Ishikawa (cell line): Measurements from ENCODE around the gene CRAMP1.

Experiments
- CEBPB ChIP-seq: IDR thresholded peaks from 2 replicates; pipeline ENCODE4 v1.6.1; 2012
- CREB1 ChIP-seq: IDR thresholded peaks from 2 replicates; pipeline ENCODE4 v1.6.1; 2012; ENCODE audit warnings: low read depth
- EGR1 ChIP-seq: IDR thresholded peaks from 2 replicates; pipeline ENCODE4 v1.6.1; 2012
- EP300 ChIP-seq: IDR thresholded peaks from 2 replicates; pipeline ENCODE4 v1.6.1; 2012; ENCODE audit warnings: borderline replicate concordance
- FOXM1 ChIP-seq: IDR thresholded peaks from 2 replicates; pipeline ENCODE4 v1.6.1; 2012; ENCODE audit warnings: low read depth, borderline replicate concordance
- MAX ChIP-seq: IDR thresholded peaks from 2 replicates; pipeline ENCODE4 v1.6.1; 2012
- NFIC ChIP-seq: IDR thresholded peaks from 2 replicates; pipeline ENCODE4 v1.6.1; 2012
- RAD21 ChIP-seq: IDR thresholded peaks from 2 replicates; pipeline ENCODE4 v1.6.1; 2012; ENCODE audit warnings: low read depth
- TAF1 ChIP-seq: IDR thresholded peaks from 2 replicates; pipeline ENCODE4 v1.6.1; 2012; ENCODE audit warnings: low read depth, mild to moderate bottlenecking
- TCF12 ChIP-seq: IDR thresholded peaks from 2 replicates; pipeline ENCODE4 v1.6.1; 2012; ENCODE audit warnings: low read depth
- TEAD4 ChIP-seq: IDR thresholded peaks from 2 replicates; pipeline ENCODE4 v1.6.1; 2012
- YY1 ChIP-seq: IDR thresholded peaks from 2 replicates; pipeline ENCODE4 v1.6.1; 2012; ENCODE audit warnings: low read depth
- ZBTB7A ChIP-seq: IDR thresholded peaks from 2 replicates; pipeline ENCODE4 v1.6.1; 2012; ENCODE audit warnings: low read depth
- TF ChIP-seq, protein P1 (sequence below): IDR thresholded peaks from 2 replicates; pipeline ENCODE4 v1.6.1; 2012; ENCODE audit warnings: low read depth, mild to moderate bottlenecking
- TF ChIP-seq, protein P2 (sequence below): IDR thresholded peaks from 2 replicates; pipeline ENCODE4 v1.6.1; 2012

CRAMP1 gene

GRCh38 chr16:1638757-1639156 is 26.6 kb downstream of the CRAMP1 start:
- TF ChIP-seq CEBPB = no peak
- TF ChIP-seq, protein P1, sequence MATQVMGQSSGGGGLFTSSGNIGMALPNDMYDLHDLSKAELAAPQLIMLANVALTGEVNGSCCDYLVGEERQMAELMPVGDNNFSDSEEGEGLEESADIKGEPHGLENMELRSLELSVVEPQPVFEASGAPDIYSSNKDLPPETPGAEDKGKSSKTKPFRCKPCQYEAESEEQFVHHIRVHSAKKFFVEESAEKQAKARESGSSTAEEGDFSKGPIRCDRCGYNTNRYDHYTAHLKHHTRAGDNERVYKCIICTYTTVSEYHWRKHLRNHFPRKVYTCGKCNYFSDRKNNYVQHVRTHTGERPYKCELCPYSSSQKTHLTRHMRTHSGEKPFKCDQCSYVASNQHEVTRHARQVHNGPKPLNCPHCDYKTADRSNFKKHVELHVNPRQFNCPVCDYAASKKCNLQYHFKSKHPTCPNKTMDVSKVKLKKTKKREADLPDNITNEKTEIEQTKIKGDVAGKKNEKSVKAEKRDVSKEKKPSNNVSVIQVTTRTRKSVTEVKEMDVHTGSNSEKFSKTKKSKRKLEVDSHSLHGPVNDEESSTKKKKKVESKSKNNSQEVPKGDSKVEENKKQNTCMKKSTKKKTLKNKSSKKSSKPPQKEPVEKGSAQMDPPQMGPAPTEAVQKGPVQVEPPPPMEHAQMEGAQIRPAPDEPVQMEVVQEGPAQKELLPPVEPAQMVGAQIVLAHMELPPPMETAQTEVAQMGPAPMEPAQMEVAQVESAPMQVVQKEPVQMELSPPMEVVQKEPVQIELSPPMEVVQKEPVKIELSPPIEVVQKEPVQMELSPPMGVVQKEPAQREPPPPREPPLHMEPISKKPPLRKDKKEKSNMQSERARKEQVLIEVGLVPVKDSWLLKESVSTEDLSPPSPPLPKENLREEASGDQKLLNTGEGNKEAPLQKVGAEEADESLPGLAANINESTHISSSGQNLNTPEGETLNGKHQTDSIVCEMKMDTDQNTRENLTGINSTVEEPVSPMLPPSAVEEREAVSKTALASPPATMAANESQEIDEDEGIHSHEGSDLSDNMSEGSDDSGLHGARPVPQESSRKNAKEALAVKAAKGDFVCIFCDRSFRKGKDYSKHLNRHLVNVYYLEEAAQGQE = no peak
- no peak for TF ChIP-seq YY1
- TF ChIP-seq RAD21 = no peak
- no peak for TF ChIP-seq MAX
- no peak for TF ChIP-seq CREB1
- TF ChIP-seq TAF1 = no peak
- TF ChIP-seq EGR1 = no peak
- TF ChIP-seq TEAD4 = no peak

GRCh38 chr16:1639282-1639681 is 27.1 kb downstream of the CRAMP1 start:
- no peak for TF ChIP-seq CEBPB

DNA sequence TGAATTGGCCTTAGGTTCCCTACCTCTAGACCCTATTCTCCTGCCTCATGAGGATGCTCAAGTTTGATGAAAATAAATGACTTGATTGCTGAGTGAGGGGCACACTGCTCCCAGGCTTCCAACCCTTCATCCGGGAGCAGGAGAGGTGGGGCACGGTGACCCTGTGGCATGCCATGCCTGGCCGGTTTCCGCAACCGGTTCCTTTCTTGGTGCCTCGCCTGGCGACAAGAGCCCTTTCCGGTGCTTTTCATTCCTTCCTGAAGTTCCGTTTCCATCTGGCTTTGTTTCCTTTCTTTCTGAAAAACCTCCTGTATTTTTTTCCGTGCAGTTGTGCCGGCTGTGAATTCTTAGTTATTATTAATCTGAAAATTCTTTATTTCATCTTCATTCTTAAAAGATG is 27.7 kb downstream of the CRAMP1 start:
- TF ChIP-seq EGR1 (no peak), TCF12 (no peak), FOXM1 (no peak), YY1 (no peak), CEBPB (no peak), TEAD4 (no peak), NFIC (no peak), ZBTB7A (no peak), CREB1 (no peak), RAD21 (no peak), TAF1 (no peak), MAX (no peak), EP300 (no peak)
- TF ChIP-seq, protein P2, sequence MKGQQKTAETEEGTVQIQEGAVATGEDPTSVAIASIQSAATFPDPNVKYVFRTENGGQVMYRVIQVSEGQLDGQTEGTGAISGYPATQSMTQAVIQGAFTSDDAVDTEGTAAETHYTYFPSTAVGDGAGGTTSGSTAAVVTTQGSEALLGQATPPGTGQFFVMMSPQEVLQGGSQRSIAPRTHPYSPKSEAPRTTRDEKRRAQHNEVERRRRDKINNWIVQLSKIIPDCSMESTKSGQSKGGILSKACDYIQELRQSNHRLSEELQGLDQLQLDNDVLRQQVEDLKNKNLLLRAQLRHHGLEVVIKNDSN = no peak
- TF ChIP-seq, protein P1 = no peak

- TF ChIP-seq CREB1 (no peak), ZBTB7A (no peak), RAD21 (no peak), YY1 (no peak), NFIC (no peak), TAF1 (no peak), MAX (no peak), CEBPB (no peak), EP300 (no peak), TEAD4 (no peak), EGR1 (no peak), FOXM1 (no peak), TCF12 (no peak)
- TF ChIP-seq, protein P1 = no peak
- TF ChIP-seq, protein P2 = no peak
These were observed 28.2 kb downstream of the CRAMP1 start for GRCh38 chr16:1640261-1640941.
